HepG2 (cell line): ENCODE data around the gene ATP5MK. TPM values are rescaled to one million over a fixed set of nuclear protein-coding genes. Genes with fewer than 3 reads are reported as not detected.

ENCODE experiments used
- AGO1 ChIP-seq: fragments of 200-400 bp; formaldehyde crosslinking; IDR thresholded peaks from 2 replicates; pipeline ENCODE4 v1.6.1; 2017; ENCODE audit warnings: mild to moderate bottlenecking, low read depth, low read length, moderate library complexity; ENCODE audit not compliant: poor library complexity, severe bottlenecking
- AGO2 ChIP-seq: fragments of 200-400 bp; formaldehyde crosslinking; optimal IDR thresholded peaks from 2 replicates; pipeline ENCODE3; 2017; ENCODE audit warnings: mild to moderate bottlenecking, low read depth, low read length, moderate library complexity
- ATF2 ChIP-seq: sonication (generic); formaldehyde crosslinking; IDR thresholded peaks from 2 replicates; pipeline ENCODE4 v1.4.0; 2020; ENCODE audit warnings: missing genetic modification reagents
- BORCS8-MEF2B ChIP-seq: sonication (generic); formaldehyde crosslinking; IDR thresholded peaks from 2 replicates; pipeline ENCODE4 v1.8.0; 2022; ENCODE audit warnings: mild to moderate bottlenecking, missing genetic modification reagents
- CREBL2 ChIP-seq: sonication (generic); formaldehyde crosslinking; IDR thresholded peaks from 2 replicates; pipeline ENCODE4 v1.8.1; 2023; ENCODE audit warnings: missing genetic modification reagents, mild to moderate bottlenecking, borderline replicate concordance
- EP300 ChIP-seq, 3 experiments: sonication (generic) in 1 of 3; formaldehyde crosslinking in 1 of 3; IDR thresholded peaks; 2 replicates each; pipeline versions ENCODE4 v1.5.1 to v1.6.1; 2011 to 2020; ENCODE audit warnings: low read depth in 2 of 3, low read length in 2 of 3, borderline replicate concordance in 1 of 3, improper control_type of control experiment in 1 of 3, mild to moderate bottlenecking in 1 of 3, missing genetic modification reagents in 1 of 3, moderate library complexity in 1 of 3
- FOXA1 ChIP-seq, 2 experiments: fragments of 450-650 bp in 1 of 2; sonication (generic) in 1 of 2; formaldehyde crosslinking in 1 of 2; IDR thresholded peaks; 2 replicates each; pipeline versions ENCODE4 v1.4.0 to v1.6.1; 2016 to 2020; ENCODE audit warnings: missing genetic modification reagents in 1 of 2
- HES4 ChIP-seq: sonication (generic); formaldehyde crosslinking; IDR thresholded peaks from 2 replicates; pipeline ENCODE4 v1.9.0; 2021; ENCODE audit warnings: mild to moderate bottlenecking, missing genetic modification reagents, borderline replicate concordance
- HNRNPL ChIP-seq: fragments of 200-400 bp; formaldehyde crosslinking; IDR thresholded peaks from 2 replicates; pipeline ENCODE4 v1.6.1; 2017; ENCODE audit warnings: mild to moderate bottlenecking, low read depth, low read length
- HOMEZ ChIP-seq: IDR thresholded peaks from 2 replicates; pipeline ENCODE4 v1.6.1; 2016; ENCODE audit warnings: low read depth
- JARID2 ChIP-seq: sonication (generic); formaldehyde crosslinking; IDR thresholded peaks from 2 replicates; pipeline ENCODE4 v1.8.1; 2023; ENCODE audit warnings: missing genetic modification reagents, inconsistent platforms; ENCODE audit not compliant: insufficient replicate concordance
- MXD1 ChIP-seq: sonication (generic); formaldehyde crosslinking; IDR thresholded peaks from 2 replicates; pipeline ENCODE4 v1.4.0; 2020; ENCODE audit warnings: mild to moderate bottlenecking, missing genetic modification reagents
- MYNN ChIP-seq: sonication (generic); formaldehyde crosslinking; IDR thresholded peaks from 2 replicates; pipeline ENCODE4 v1.4.0; 2020; ENCODE audit warnings: mild to moderate bottlenecking, low read depth, missing genetic modification reagents
- PPARG ChIP-seq: conservative IDR thresholded peaks from 2 replicates; pipeline ENCODE4 v1.6.1; 2016; ENCODE audit warnings: missing biosample characterization, missing genetic modification reagents
- SATB2 ChIP-seq: sonication (generic); formaldehyde crosslinking; IDR thresholded peaks from 2 replicates; pipeline ENCODE4 v1.5.0; 2020; ENCODE audit warnings: missing genetic modification reagents
- SMAD1 ChIP-seq: sonication (generic); formaldehyde crosslinking; IDR thresholded peaks from 2 replicates; pipeline ENCODE4 v1.4.0; 2020; ENCODE audit warnings: missing genetic modification reagents, low read depth, mild to moderate bottlenecking, borderline replicate concordance
- TGIF2 ChIP-seq: IDR thresholded peaks from 2 replicates; pipeline ENCODE4 v1.6.1; 2016; ENCODE audit warnings: control low read depth, missing compliant biosample characterization
- THAP7 ChIP-seq: sonication (generic); formaldehyde crosslinking; IDR thresholded peaks from 2 replicates; pipeline ENCODE4 v1.8.1; 2023; ENCODE audit warnings: mild to moderate bottlenecking, missing genetic modification reagents
- ZFP36L1 ChIP-seq: sonication (generic); formaldehyde crosslinking; IDR thresholded peaks from 2 replicates; pipeline ENCODE4 v1.8.0; 2022; ENCODE audit warnings: mild to moderate bottlenecking, missing genetic modification reagents, moderate library complexity
- ZNF138 ChIP-seq: sonication (generic); formaldehyde crosslinking; IDR thresholded peaks from 2 replicates; pipeline ENCODE4 v1.5.0; 2020; ENCODE audit warnings: mild to moderate bottlenecking, low read depth, missing genetic modification reagents
- ZNF230 ChIP-seq: sonication (generic); formaldehyde crosslinking; IDR thresholded peaks from 2 replicates; pipeline ENCODE4 v1.4.0; 2020; ENCODE audit warnings: mild to moderate bottlenecking, missing genetic modification reagents
- ZNF232 ChIP-seq: sonication (generic); formaldehyde crosslinking; IDR thresholded peaks from 2 replicates; pipeline ENCODE4 v1.4.0; 2020; ENCODE audit warnings: missing genetic modification reagents, borderline replicate concordance
- ZNF441 ChIP-seq: sonication (generic); formaldehyde crosslinking; IDR thresholded peaks from 2 replicates; pipeline ENCODE4 v1.7.0; 2021; ENCODE audit warnings: missing genetic modification reagents, borderline replicate concordance
- ZNF552 ChIP-seq: sonication (generic); formaldehyde crosslinking; IDR thresholded peaks from 2 replicates; pipeline ENCODE4 v1.9.0; 2022; ENCODE audit warnings: missing genetic modification reagents, mild to moderate bottlenecking, borderline replicate concordance
- polyA plus RNA-seq, 8 experiments: library from polyadenylated mRNA; depleted of rRNA in 3 of 8; stranded (reverse) in 7 of 8; unstranded in 1 of 8; fragments of >200 nt; fragmentation: Illumina TruSeq in 4 of 8; extraction: Trizol in 4 of 8; gene quantifications; 2 replicates each; pipeline versions ENCODE4 v1.2.1 to v1.2.3, GENCODE V29; 2011 to 2016; ENCODE audit warnings: low read depth in 4 of 8, missing spikeins in 1 of 8, mixed read lengths in 1 of 8; ENCODE audit not compliant: insufficient read depth in 1 of 8
- total RNA-seq, 5 experiments: library from RNA; depleted of rRNA; stranded (reverse); fragments of >200 nt; fragmentation: Illumina TruSeq; extraction: Trizol; gene quantifications; 2 replicates each; pipeline ENCODE4 v1.2.3, GENCODE V29; 2016; ENCODE audit warnings: low read depth in 1 of 5

The ATP5MK gene
- total and polyA plus RNA-seq, 2 of the 13 experiments (the other 11 are each of a cell fraction or from before 2014, with no cell fraction given) = 312 to 517 TPM

- peak; percentile 53; the same call in 1 of the 2 replicates for TF ChIP-seq SMAD1 (CRISPR knock-in tag)
- peak; percentile 74; the same call in 1 of the 2 replicates for TF ChIP-seq HOMEZ (CRISPR knock-in tag)
- TF ChIP-seq FOXA1 (IDR thresholded peaks at IDR 0.05) = no peak
- peak; percentile 48 for TF ChIP-seq FOXA1 (CRISPR knock-in tag; IDR thresholded peaks at IDR 0.05)
- TF ChIP-seq THAP7 (CRISPR knock-in tag) = no peak
- no peak; the same call in 1 of the 2 replicates for TF ChIP-seq ZNF138 (CRISPR knock-in tag)
- TF ChIP-seq SATB2 = no peak
- no peak; the same call in 1 of the 2 replicates for TF ChIP-seq PPARG (CRISPR knock-in tag)
- TF ChIP-seq BORCS8-MEF2B (CRISPR knock-in tag) = 0 out of 2 replicates have a peak, but pooled peaks have one; percentile 65
- TF ChIP-seq MYNN (CRISPR knock-in tag) = peak; percentile 57; the same call in 1 of the 2 replicates
- no peak for TF ChIP-seq ZNF232 (CRISPR knock-in tag)
- no peak for TF ChIP-seq ZFP36L1 (CRISPR knock-in tag)
- peak; percentile 95 for TF ChIP-seq HES4 (CRISPR knock-in tag)
- TF ChIP-seq HNRNPL = no peak
- peak; percentile 30 for TF ChIP-seq AGO2
- no peak; a peak in 1 of 4 replicates for TF ChIP-seq EP300 (IDR thresholded peaks at IDR 0.05; ENCODE audit: low read depth in 2 of 2, low read length in 2 of 2)
- no peak for TF ChIP-seq EP300 (CRISPR knock-in tag; IDR thresholded peaks at IDR 0.05; ENCODE audit: borderline replicate concordance)
- TF ChIP-seq ZNF230 (CRISPR knock-in tag) = no peak
- TF ChIP-seq ZNF441 = peak; percentile 76; the same call in 1 of the 2 replicates
- peak; percentile 67; the same call in 1 of the 2 replicates for TF ChIP-seq ZNF552
- TF ChIP-seq TGIF2 (CRISPR knock-in tag) = peak; percentile 87
- peak; percentile 57 for TF ChIP-seq CREBL2 (CRISPR knock-in tag)
- TF ChIP-seq JARID2 (CRISPR knock-in tag) = no peak
- TF ChIP-seq MXD1 (CRISPR knock-in tag) = peak; percentile 58; the same call in 1 of the 2 replicates
- TF ChIP-seq AGO1 = no peak
- peak; percentile 41; the same call in 1 of the 2 replicates for TF ChIP-seq ATF2 (CRISPR knock-in tag)
Measured at GRCh38 chr10:103367782-103368518, 28.3 kb downstream of the ATP5MK start, which contains the start of gene TAF5 (continued).
